Bone marrow (tissue), 2 donors: ENCODE measurements around the gene UBE2F.
A peak's percentile ranks its signal among the peaks of the same experiment; 100 is the strongest.
"Not testable (repeated sequence)": the region's sequence is repeated elsewhere in the genome, so short reads cannot be mapped to it uniquely, and the experiment has no call there.

ENCODE experiments used
- DNase-seq, 2 donors: peaks; one replicate each; lab custom pipeline; 2025; lab: John Stamatoyannopoulos, UW

Gene UBE2F

DNA sequence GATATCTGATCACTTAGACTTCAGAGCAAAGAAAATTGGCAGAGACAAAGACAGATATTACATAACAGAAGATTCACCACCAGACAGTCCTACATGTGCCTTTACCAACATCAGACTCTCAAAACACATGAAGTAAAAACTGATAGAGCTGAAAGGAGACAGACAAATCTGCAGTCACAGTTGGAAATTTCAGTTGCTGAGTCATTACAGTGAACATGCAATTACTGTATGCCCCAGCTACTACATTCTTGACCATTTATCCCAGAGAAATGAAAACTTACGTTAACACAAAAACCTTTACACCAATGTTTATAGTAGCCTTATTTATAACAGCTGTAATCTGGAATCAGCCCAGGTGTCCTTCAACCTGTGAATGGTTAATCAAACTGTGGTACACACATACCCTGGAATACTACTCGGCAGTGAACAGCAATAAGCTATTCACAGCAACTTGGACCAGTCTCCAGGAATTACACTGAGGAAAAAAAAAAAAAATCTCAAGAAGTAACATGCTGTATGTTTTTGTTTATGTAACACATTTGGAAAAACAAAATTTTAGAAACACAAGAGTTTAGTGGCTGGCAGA, 86.5 kb downstream of the UBE2F start:
- no peak for DNase-seq

DNA sequence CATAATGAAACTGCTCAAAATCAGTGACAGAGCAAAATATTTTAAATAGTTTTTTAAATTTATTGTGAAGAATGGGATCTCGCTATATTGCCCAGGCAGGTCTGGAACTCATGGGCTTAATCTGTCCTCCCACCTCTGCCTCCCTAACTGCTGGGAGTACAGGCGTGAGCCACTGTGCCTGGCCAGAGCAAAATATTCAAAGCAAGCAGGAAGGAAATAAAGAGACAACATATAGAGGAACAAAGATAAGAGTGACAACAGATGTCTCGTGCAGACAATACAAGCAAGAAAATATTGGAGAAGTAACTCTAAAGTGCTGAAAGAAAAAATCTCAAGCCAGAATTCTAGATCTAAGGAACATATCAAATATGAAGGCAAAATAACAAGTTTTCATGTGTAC, 89.0 kb downstream of the UBE2F start:
- no peak for DNase-seq

DNA sequence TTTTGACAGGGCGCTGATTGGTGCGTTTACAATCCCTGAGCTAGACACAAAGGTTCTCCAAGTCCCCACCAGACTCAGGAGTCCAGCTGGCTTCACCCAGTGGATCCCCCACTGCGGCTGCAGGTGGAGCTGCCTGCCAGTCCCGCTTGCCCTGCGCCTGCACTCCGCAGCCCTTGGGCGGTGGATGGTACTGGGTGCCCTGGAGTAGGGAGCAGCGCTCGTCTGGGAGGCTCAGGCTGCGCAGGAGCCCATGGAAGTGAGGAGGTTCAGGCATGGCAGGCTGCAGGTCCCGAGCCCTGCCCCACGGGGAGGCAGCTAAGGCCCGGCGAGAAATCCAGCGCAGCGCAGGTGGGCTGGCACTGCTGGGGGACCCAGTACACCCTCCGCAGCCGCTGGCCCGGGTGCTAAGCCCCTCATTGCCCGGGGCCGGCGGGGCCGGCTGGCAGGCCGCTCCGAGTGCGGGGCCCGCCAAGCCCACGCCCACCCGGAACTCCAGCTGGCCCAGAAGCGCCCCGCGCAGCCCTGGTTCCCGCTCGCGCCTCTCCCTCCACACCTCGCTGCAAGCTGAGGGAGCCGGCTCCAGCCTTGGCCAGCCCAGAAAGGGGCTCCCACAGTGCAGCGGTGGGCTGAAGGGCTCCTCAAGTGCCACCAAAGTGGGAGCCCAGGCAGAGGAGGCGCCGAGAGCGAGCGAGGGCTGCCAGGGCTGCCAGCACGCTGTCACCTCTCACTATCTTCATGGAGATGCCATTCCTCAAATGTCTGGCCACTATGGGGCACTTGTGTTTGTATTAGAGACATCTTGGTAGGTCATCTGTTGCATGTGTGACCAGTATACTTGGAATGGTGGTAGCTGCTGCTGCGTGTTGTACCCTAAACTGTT, 91.1 kb downstream of the UBE2F start:
- not testable (repeated sequence) for DNase-seq

DNA sequence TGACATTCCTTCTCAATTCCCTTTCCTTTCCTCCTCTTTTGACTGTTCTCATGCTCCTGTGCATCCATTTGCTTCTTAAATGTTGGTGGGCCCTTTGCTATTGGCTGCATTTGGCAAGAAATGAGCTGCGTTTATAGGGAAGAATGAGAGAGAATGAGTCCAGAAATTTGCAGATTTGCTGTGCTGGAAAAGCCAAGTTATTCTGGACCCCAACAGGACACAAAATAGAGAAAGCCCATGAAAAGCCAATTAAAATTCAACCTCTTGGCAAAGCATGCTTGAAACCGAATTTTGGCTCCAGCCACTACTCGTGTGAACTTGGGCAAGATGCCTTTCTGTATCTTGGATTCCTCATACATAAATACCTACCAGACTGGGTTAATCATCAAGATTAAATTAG, 92.7 kb downstream of the UBE2F start:
- DNase-seq = no peak

DNA sequence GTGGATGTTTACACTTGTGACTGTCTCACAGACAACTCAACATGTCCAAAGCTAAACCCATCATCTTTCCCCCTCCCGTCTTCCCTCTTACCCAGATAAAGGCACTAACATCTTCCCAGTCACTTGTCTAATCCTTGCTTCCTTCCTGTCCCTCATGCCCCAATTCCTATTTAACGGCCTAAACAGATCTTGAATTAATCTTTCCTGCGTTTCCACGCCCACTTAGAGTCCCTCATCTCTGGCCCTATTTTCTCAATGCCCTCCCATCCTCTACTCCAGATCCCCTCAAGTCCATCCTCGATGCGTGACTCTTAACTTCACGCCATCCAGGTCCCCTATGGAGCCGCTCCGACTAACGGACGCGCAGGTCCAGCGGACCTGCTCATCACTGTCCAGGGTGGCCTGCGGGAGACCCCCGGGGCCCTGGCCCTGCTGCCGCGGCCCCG, 93.3 kb downstream of the UBE2F start:
- DNase-seq = no peak

DNA sequence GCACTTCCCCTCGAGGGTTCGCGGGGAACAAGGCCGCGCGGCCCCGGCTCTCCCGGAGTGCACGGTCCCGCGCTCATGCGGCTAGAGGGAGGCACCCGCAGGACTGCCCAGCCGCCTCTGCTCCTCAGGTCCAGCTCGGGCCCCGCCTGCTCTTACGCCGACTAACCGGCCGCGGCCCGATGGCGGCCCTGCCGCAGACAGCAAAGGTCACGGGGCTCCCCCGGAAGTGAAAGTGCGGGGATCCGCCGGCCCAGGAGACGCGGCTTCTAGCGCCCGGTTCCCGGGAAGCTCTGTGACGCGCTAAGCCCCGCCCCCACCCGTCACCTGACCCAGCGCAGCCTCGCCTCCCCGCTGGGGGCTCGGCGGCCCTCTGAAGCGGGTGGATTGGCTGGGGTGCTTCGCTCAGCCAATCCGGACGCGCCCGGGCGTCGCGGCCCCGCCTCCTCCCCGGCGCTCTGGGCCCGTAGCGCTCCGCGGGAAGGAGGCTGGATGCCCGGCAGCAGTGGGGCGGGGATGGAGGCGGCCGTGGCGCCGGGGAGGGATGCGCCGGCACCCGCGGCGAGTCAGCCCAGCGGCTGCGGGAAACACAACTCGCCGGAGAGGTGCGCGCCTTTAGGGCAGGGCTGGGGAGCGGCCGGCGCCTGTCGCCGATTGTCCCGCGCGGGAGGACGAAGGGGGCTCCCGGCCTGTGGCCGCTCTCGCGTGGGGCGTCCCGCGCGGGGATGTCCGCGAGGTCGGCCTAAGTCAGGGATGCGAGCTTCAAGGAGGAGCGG, 93.9 kb downstream of the UBE2F start, which contains the start of gene SCLY:
TSS of gene SCLY (plus strand) at position 460 of the 773 bp plus-strand sequence. CDS start at position 514, 54 bp downstream.
- DNase-seq = peak; percentile 89

DNA sequence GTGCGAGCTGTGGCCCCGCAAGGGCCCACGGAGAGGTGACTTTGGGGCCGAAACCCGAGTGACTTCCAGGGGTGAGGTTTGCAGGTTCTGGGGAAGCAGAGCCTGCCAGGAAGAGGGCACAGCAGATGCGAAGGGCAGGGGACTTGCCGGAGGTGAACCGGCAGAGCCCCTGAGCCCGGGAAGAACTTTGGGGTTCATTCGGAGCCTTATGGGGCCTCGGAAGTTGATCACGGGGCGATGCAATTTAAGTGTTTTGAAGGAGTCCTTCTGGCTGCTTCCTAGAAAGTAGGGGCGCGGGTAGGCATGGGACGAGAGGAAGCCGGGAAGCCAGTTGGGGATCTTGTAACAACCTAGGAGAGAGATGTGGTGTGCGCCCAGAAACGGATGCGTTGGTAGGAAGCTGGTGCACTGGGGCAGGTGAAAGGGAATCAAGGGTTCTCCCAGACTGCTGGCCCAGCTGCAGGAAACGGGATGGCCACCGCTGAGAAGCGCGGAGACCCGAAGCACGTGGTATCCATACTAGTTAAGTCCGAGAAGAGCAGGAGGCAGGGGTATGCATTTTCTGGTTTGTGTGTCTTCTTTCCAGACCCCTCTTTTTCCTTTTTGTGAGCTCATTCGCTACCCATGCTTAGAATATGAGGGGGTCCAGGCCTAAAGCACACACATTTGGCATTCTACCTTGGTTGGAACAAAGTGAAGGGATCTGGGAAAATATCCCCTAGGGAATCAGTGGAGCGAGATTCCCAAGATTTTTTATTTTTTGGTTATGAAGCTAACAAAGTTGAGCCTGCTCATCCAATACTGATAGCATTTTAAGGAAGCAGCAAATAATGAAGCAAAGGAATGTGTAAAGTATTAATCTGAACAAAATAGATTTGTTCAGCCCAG, 94.7 kb downstream of the UBE2F start:
- peak in 1 of 2 donors; percentile 45 for DNase-seq

DNA sequence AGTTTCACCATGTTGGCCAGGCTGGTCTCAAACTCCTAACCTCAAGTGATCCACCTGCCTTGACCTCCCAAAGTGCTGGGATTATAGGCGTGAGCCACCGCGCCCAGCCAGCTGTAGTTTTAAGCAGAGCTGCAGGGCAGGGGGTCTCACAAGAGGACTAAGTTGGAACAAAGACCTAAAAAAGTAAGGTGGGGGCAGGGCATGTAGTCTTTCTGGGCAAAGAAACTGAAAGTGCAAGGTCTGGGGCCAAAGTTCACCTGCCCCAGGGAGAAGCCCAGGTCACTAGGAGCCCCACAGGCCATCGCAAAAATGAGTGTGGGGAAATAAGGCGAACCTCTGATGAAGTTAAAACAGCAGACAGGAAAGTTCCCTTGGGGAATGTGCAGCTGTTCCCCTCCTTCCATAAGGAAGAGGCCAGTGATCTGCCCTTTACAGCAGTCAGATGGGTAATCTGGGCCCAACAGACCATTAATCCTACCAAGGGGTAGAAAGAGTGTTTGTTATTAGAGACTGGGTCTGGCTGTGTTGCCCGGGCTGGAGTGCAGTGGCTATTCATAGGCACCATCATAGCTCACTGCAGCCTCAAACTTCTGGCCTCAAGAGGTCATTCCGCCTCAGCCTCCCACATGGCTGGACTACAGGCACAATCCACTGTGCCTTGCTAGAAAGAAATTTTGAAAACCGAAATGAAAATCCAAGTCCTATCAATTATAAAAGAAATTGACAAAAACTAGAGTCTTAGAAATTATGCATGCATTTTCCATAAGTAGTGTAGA, 96.8 kb downstream of the UBE2F start:
- no peak for DNase-seq

DNA sequence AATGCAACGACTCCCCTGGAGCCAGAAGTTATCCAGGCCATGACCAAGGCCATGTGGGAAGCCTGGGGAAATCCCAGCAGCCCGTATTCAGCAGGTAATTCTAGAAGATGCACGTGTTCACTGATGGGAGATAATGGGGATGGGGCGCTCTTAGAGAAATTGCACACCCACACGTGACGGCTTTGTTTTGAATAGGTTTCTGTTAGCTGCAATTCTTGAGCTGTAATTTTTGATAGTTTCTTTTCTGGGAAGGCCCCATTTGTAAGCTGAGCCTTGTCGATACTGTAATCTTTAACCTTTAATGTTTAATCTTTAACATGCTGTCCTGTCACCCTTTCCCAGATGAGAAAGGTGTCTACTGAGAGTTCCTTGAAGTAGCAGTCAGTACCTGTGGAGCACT, 97.6 kb downstream of the UBE2F start:
- no peak for DNase-seq

DNA sequence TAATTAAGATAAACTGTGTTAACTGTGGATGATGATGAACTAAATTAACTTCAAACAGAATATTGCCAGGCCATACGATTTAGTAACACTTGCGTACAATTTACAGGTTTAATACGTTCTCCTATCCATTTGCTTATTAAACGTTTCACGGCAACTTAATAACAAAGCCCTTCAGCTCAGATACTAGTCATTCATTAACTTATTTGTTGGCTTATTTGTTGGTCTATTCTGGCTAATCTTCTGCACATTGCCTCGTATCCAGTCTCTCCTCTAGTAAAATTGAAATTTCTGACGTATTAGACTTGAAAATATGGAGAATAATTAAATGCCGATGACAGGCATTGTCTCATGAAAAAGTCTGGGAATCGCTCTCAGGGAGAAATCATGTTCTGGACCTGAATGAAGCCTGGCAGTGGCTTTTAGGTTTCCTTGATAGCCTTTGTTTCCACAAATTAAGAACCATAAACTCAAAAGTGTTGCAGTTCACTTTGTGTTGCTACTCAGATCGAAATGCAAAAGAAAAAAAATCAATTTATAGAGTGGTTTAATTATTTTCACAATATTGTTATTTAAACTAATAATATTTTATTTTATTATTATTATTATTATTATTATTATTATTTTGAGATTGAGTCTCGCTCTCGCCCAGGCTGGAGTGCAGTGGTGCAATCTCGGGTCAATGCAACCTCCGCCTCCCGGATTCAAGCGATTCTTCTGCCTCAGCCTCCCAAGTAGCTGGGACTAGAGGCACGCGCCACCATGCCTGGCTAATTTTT, 98.4 kb downstream of the UBE2F start:
- DNase-seq = no peak

DNA sequence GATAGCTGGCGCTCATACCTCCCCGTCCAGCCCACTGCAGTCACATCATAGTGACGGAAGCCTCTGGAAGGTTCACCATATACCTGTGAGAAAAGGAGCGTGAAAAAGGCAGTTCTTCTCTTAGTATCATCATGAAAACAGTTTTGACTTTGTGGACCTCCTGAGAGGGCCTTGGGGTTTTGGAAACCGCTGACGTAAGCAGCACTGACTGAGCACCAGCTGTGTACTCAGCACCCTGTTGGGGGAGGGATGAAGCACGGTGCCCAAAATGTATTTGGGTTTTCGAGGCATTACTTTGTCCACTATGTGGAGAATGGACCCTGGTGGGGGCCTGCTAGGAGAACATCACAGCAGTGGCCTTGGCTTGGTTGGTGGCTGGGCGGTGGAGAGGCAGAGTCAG, 99.4 kb downstream of the UBE2F start:
- DNase-seq = no peak

DNA sequence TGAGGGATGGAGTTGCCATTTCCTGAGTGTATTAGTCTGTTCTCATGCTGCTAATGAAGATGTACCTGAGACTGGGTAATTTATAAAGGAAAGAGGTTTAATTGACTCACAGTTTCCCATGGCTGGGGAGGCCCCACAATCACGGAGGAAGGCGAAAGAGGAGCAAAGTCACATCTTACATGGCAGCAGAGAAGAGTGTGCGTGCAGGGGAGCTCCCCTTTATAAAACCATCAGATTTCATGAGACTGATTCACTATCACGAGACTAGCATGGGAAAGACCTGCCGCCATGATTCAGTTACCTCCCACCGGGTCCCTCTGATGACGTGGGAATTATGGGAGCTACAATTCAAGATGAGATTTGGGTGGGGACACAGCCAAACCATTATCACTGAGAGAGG, 99.9 kb downstream of the UBE2F start:
- DNase-seq = not testable (repeated sequence)

DNA sequence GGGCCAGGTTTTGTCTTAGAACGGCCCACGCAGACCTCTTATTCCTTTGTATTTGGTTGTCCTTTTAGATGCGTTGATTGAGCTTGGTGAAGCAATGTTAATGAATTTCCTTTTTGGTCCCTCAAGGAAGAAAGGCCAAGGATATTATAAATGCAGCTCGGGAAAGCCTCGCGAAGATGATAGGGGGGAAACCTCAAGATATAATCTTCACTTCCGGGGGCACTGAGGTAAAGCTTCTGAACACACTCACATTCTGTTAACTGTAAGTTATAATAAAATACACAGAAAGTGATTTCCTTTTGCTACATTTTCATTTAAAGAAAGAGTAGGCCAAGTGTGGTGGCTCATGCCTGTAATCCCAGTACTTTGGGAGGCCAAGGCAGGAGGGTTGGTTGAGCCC, 101.1 kb downstream of the UBE2F start:
- no peak for DNase-seq

DNA sequence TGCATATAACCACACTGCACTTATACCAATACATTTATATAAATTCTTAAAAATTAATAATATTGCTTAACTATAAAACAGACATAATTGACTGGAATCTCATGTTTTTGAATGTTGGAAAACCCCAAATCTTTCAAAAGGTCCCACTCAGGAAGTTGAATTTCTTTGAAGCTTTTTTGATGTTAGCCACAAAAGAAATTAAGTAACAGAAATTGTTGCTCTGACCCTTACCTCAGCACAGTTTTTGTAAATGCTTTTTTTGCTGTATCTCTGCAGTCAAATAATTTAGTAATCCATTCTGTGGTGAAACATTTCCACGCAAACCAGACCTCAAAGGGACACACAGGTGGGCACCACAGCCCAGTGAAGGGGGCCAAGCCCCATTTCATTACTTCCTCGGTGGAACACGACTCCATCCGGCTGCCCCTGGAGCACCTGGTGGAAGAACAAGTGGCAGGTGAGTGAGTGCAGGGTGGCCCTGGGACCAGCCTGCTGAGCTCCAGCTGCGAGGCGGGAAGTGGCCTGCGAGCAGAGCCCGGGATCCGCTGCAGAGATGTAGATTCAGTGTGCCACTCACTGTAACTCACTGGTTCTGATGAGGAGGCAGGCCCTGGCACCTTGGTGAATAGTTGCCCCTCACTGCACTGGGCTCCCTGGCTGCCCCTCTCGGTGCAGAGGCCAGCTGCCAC, 102.4 kb downstream of the UBE2F start:
- no peak for DNase-seq

DNA sequence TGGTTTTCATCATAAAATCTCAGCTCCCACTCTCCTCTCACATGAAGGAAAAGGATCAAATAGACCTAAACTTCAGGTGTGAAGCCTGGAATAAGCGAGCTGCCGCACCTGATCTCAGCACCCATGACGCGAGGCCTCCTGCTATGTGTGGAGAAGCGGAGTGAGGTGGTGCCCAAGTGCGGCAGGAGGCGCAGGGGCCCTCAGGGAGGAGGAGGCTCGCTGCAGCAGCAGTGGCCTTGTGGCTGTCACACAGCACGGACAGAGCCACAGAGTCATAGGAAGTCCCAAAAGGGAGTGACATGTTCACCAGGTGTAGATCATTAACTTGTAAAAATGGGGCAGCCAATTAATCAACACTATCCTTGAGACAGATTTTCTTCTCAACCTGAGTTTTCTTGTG, 103.1 kb downstream of the UBE2F start:
- no peak for DNase-seq

DNA sequence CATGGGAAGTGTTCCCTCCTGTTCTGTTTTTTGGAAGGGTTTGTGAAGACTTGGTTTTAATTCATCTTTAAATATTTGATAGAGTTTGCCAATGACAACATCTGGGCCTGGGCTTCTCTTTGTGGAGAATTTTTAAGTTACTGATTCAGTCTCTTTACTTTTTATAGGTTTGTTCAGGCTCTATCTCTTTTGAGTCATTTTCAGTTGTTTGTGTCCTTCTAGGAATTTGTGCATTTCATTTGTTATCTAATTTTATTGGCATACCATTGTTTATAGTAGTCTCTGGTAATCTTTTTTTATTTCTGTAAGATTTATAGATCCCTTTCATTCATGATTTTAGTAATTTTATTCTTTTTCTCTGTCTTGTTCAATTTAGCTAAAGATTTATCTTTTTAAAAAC, 108.6 kb downstream of the UBE2F start:
- DNase-seq = no peak

DNA sequence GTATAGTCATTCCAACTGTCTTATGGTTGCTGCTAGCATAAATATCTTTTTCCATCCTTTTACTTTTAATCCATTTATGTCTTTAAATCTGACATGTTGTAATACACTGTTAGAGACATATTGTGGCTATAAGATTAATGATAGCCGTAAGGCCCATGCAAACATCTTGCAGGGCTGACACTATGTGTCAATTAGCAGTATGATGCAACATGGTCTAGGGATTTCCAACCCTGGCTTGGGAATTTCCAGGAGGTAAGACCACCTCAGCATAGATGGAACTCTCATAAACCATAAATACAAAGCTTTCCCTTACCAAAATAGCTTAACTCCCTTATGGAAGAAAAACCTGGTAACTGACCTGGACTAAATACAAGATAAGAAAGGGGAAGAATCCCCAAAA, 110.5 kb downstream of the UBE2F start:
- no peak for DNase-seq

DNA sequence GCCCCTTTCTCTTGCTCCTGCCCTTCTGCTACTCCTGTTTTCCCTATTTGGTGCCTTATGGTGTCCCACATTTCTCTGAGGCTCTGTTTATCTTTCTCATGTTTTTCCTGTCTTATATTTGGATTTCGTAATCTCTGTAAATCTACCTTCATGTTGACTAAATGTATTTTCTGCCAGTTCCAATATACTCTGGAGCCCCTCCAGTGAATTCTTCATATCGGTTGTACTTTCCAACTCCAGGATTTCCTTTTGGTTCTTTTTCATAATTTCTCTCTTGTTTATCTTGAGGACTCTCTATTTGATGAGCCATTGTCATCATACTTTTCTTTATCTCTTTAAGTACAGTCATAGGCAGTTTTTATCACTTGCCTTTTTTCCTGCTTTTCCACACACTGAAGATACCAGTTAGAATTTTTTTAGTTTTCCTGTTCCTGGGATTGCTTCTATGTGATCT, 113.1 kb downstream of the UBE2F start:
- no peak for DNase-seq

DNA sequence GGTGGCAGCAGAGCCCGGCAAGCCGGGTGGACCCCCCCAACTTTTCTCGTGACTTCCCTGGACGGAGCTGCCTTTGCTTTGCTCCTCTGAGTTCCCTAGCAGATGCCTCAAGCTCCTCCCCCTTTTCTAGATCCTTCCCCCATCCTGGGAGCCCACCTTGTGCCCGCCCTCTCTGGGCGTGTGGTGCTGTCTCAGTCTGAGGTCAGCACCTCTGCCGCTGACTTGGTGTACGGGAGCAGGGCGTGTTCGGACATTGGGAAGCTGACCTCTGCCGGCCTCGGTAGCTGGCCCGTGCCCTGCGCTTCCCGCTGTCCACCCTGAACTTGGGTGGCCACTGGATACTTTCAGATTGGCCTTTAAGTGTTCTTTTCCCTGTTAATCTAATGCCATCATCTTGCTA, 113.7 kb downstream of the UBE2F start:
- DNase-seq = no peak
